Thyroid gland (tissue), 4 donors: ENCODE results near the gene TRIM25. TPM values are rescaled to one million over a fixed set of nuclear protein-coding genes. Genes with fewer than 3 reads are reported as not detected.

Experiments
- DNase-seq, 2 donors: peaks; one replicate each; pipeline ENCODE4 v3.0.0-alpha.2; 2019
- H3K27ac ChIP-seq, 3 donors: fragments of 200-600 bp; sonication (generic); 1 replicate in 2 of 3; 2 replicates in 1 of 3; pipeline ENCODE4 v1.5.1; 2016 to 2019; ENCODE audit warnings: mild to moderate bottlenecking in 1 of 3, moderate library complexity in 1 of 3
- H3K27me3 ChIP-seq: fragments of 200-600 bp; sonication (generic); one replicate; pipeline ENCODE4 v1.5.1; 2019
- H3K36me3 ChIP-seq, 2 donors: fragments of 200-600 bp; sonication (generic); one replicate each; pipeline ENCODE4 v1.5.1; 2016 to 2019
- H3K4me1 ChIP-seq, 2 donors: fragments of 200-600 bp; sonication (generic); one replicate each; pipeline ENCODE4 v1.5.1; 2017 to 2019
- H3K4me3 ChIP-seq, 3 donors: fragments of 200-600 bp; sonication (generic); replicated peaks in 1 of 3; 1 replicate in 2 of 3; 2 replicates in 1 of 3; pipeline ENCODE4 v1.5.1; 2016; ENCODE audit warnings: mild to moderate bottlenecking in 1 of 3
- H3K9me3 ChIP-seq: fragments of 200-600 bp; sonication (generic); one replicate; pipeline ENCODE4 v1.5.1; 2017
- CTCF ChIP-seq, 6 experiments: fragments of 200-600 bp in 3 of 6; fragments of 450-650 bp in 3 of 6; sonication (generic) in 3 of 6; IDR thresholded peaks; one replicate each; pipeline ENCODE4 v1.5.1; 2016 to 2019; ENCODE audit warnings: antibody characterized with exemption in 6 of 6, mild to moderate bottlenecking in 2 of 6, inconsistent platforms in 1 of 6, moderate library complexity in 1 of 6
- POLR2A ChIP-seq, 2 donors: fragments of 450-650 bp; IDR thresholded peaks; one replicate each; pipeline ENCODE4 v1.6.1; 2017; ENCODE audit warnings: antibody characterized with exemption in 2 of 2, mild to moderate bottlenecking in 2 of 2, moderate library complexity in 1 of 2
- WGBS, 2 donors: methylation state at CpG; one replicate each; pipeline ENCODE4 v1.1.5; 2017; 5-methylcytosine and 5-hydroxymethylcytosine counted together
- intact Hi-C: fragments of 100-400 bp; cut with DNase I; formaldehyde crosslinking; loops from one replicate; pipeline ENCODE4 v1.15.1; 2023
- total RNA-seq, 4 donors: library from RNA; depleted of rRNA; stranded (reverse); fragments of >200 nt; gene quantifications; one replicate each; pipeline ENCODE4 v1.2.3, GENCODE V29; 2016

The TRIM25 gene
- total RNA-seq, 4 donors from 2014 or later: 23.9 to 41.8 (median 32.7) TPM

GRCh38 chr17:56926270-56926669, 12.4 kb upstream of the TRIM25 start:
- DNase-seq: no peak

GRCh38 chr17:56925088-56925487, 11.2 kb upstream of the TRIM25 start:
- 83 to 93% methylated on average over 2 of the region's 2 CpGs for WGBS, 2 donors

More at GRCh38 chr17:56926270-56926669, 12.4 kb upstream of the TRIM25 start:
- intact Hi-C loops: no loop called here
- Histone ChIP-seq H3K4me1 (no peaks in the 10 kb centered on the region), H3K4me3 (no peak overlapping the region), H3K9me3 (no peaks in the 10 kb centered on the region), H3K36me3 (no peaks in the 10 kb centered on the region), H3K27ac (no peak overlapping the region), H3K27me3 (no peaks in the 10 kb centered on the region)
- TF ChIP-seq CTCF (IDR thresholded peaks at IDR 0.05) (no peak), POLR2A (IDR thresholded peaks at IDR 0.05) (no peak)

GRCh38 chr17:56919717-56920116, 5.9 kb upstream of the TRIM25 start:
- no peak for DNase-seq
- Histone ChIP-seq H3K9me3 (no peaks in the 10 kb centered on the region), H3K4me3 (no peak overlapping the region), H3K27me3 (no peaks in the 10 kb centered on the region), H3K4me1 (peaks cover 13 to 16% of the 10 kb centered on the region in 2 donors), H3K27ac (no peak overlapping the region), H3K36me3 (no peaks in the 10 kb centered on the region)
- TF ChIP-seq CTCF (IDR thresholded peaks at IDR 0.05) (no peak), POLR2A (IDR thresholded peaks at IDR 0.05) (no peak)
- intact Hi-C loops: no loop called here
- WGBS, 2 donors: 90 to 91% methylated on average over 1 of the region's 1 CpG

More at GRCh38 chr17:56925088-56925487, 11.2 kb upstream of the TRIM25 start:
- H3K27me3 ChIP-seq: no peaks in the 10 kb centered on the region
- H3K36me3 ChIP-seq: no peaks in the 10 kb centered on the region
- H3K4me1 ChIP-seq: no peaks in the 10 kb centered on the region
- DNase-seq: no peak
- intact Hi-C loops: no loop called here
- no peak overlapping the region for H3K4me3 ChIP-seq
- no peaks in the 10 kb centered on the region for H3K9me3 ChIP-seq
- TF ChIP-seq POLR2A (IDR thresholded peaks at IDR 0.05): no peak
- TF ChIP-seq CTCF (IDR thresholded peaks at IDR 0.05): no peak
- no peak overlapping the region for H3K27ac ChIP-seq

GRCh38 chr17:56918916-56919315, 5.1 kb upstream of the TRIM25 start:
- intact Hi-C loops: no loop called here
- WGBS, 2 donors: 93 to 94% methylated on average over 3 of the region's 3 CpGs
- Histone ChIP-seq H3K4me3 (no peak overlapping the region), H3K27ac (no peak overlapping the region), H3K27me3 (no peaks in the 10 kb centered on the region), H3K36me3 (no peaks in the 10 kb centered on the region), H3K9me3 (no peaks in the 10 kb centered on the region), H3K4me1 (peaks cover 15 to 17% of the 10 kb centered on the region in 2 donors)
- DNase-seq: no peak
- no peak for TF ChIP-seq CTCF (IDR thresholded peaks at IDR 0.05)
- no peak for TF ChIP-seq POLR2A (IDR thresholded peaks at IDR 0.05)

- no peaks in the 10 kb centered on the region for H3K36me3 ChIP-seq
- TF ChIP-seq CTCF (IDR thresholded peaks at IDR 0.05) (no peak), POLR2A (IDR thresholded peaks at IDR 0.05) (no peak)
- no peak for DNase-seq
- intact Hi-C loops: no loop called here
- no peak overlapping the region for H3K4me3 ChIP-seq
- H3K27ac ChIP-seq: no peak overlapping the region
- WGBS, 2 donors: 84 to 88% methylated on average over 4 of the region's 4 CpGs
- H3K4me1 ChIP-seq: peaks cover 22% of the 10 kb centered on the region in 2 donors
- no peaks in the 10 kb centered on the region for H3K27me3 ChIP-seq
- H3K9me3 ChIP-seq: no peaks in the 10 kb centered on the region
Observed at GRCh38 chr17:56917559-56918296, 3.9 kb upstream of the TRIM25 start.
